Inflammatory macrophage (primary cell): Measurements from ENCODE around the gene FKBP14.

ENCODE experiments used
- DNase-seq, 2 donors: peaks; one replicate each; pipeline ENCODE4 v3.0.0-alpha.2; 2020 to 2022
- total RNA-seq, 18 experiments: gene quantifications; one replicate each; lab custom pipeline; 2026; ENCODE audit warnings: mixed read lengths in 6 of 18, inconsistent platforms in 2 of 18; lab: John Stamatoyannopoulos, UW

FKBP14 gene, protein sequence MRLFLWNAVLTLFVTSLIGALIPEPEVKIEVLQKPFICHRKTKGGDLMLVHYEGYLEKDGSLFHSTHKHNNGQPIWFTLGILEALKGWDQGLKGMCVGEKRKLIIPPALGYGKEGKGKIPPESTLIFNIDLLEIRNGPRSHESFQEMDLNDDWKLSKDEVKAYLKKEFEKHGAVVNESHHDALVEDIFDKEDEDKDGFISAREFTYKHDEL
- 3.4 to 16.3 (median 10.5) reads per million in 18 experiments for total RNA-seq

DNA sequence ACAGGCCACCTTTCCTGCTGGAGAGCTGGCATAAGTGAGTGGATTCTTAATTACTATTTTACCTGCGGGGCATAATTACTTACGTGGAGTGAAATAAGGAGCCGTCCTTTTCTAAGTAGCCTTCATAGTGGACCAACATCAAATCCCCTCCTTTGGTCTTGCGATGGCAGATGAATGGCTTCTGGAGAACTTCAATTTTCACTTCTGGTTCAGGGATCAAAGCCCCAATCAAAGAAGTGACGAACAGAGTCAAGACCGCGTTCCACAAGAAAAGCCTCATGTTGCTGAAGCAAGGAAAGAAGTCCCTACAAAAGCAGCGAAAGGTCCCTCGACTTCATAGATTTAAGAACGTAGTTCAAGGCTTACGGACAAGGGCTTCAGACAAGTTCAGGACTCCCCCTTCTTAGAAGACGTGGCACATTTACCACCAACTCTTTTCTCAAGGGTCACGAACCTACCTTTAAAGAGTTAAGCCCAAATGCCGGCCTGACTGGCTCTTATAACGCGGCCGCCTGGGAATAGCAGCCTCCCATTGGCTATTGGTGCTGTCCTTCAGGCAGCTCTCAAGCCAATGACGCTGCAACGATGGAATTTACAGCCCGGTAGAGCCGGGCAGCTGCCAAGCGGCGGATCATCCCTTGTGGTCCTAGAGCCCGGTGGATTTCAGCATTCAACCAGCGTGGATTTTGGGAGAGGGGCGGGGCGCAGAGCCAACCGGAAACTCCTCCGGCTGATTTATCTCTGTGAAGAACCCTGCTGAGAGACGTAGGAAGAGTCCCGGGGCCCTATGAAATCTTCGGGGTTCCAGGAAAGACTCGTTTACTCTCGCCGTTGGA is at the start of gene FKBP14:
Gene FKBP14, minus strand, starts transcription at position 474 of the 836 bp plus-strand sequence. Its CDS starts 194 bp downstream, at position 280.
- DNase-seq, result peak; percentile 99 to 100

DNA sequence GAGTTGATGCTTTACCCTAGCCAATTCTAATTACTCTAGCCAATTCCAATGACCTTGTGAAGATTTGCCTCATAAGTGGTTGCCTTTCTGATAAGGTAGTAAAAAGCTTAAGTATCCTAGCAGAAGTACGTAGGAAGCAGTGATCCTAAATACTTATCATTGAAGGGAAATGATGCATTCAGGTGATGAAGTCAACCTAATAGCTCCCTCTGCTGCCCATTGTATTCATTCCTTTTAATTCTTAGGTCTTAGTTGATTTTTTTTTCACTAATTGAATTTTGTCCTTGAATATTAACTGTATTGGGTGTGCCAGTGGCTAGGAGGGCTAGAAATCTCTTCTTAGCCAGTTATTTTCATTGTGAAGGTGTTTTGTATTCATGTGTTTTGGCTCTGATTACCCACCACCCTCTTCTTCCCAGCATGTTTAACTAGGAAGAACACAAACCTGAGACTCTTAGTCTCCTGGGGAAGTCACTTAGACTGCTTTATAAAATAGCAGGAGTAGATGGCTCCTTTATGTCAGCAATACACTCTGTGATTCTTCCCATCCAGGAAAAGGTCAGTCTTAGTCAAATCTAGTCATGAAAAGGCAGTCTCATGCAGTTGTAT is 48.0 kb upstream of the FKBP14 start:
- DNase-seq, result peak; percentile 11 to 15

DNA sequence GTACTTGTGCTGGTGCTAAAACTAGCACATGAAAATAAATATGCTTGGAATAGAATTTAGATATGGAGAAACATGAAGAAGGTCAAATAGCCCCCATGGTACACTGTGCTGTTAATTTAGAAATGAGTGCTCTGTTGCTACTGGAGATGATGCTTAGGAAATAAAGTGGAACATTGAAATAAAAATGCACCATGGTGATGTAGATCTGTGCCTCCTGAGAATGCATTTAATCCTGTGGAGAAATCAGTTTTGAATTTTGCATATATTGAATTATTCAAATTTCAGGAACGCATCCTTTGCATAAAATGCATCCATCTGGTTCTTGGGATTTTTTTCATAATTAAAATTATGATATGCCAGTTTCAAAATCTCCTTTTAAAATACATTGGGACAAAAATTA is 46.2 kb upstream of the FKBP14 start:
- DNase-seq, result no peak

DNA sequence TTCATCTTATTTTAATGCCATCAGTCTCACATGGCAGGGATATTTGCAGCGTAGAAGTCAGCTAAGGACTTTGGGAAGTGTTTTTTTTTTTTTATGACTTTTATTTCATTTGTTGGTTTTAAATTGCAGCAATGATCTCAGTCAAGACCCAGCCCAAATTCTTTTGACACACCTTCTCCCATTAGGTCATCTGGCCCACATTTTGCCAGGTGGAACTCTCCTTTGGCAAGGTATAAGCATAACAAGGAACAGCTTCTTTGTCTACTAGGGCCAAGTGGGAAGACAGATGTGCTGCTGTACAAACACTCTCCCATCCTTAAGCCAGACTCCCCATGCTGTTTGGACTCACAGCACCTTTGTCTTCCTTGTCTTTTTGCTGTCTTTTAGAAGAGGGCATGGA is 43.5 kb upstream of the FKBP14 start:
- no peak for DNase-seq

DNA sequence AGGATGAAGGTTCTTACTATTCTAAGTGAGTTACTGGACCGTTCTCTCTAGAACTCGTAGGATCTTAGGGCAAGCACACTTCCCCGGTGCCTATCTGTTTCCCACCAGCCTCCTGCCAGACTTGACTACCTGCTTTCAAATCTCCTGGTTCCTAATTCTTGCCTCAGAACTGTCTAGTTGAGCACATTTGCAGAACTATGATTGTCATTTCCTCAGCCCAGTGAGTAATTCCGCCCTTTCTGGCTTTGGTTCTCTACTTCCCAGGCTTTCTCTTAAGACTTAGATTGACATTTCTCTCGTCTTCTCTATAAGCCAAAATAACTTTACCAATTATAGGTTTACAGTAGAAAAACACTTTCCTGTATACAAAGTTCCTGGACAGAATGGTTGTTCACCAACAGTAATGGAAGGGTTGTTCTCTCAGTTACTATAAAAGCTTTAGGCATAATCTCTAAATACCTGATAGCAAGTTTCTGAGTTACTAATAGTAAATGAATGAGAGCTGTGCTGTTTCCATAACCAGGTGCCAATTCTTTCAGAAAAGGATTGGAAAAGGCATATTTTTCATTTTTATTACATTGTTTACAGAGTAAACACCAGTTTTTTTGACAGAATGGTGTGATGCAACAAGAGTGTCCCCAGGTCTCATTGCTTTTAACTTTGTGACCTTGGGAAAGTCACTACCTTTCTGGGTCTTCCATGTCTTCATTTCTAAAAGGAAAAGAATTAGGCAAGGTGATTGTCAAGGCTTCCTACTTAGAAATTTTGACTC is 42.8 kb upstream of the FKBP14 start:
- peak in 1 of 2 donors; percentile 46 for DNase-seq

DNA sequence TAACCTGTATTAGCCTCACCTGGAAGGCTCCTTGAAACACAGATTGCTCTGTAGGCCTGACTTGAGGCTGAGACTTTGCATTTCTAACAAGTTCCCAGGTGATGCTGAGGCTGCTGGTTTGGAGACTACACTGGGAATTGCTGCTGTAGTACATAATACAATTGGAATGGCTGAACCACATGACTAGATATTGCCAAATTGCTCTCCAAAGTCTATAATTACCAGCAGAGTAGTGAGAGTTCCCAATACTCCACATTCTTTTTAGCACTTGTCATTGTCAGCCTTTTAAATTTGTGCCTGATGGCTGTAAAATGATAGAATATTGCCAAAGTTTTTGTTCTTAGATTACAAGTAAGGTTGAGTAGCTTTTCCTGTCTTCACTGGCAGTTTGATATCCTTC is 41.6 kb upstream of the FKBP14 start:
- no peak for DNase-seq

DNA sequence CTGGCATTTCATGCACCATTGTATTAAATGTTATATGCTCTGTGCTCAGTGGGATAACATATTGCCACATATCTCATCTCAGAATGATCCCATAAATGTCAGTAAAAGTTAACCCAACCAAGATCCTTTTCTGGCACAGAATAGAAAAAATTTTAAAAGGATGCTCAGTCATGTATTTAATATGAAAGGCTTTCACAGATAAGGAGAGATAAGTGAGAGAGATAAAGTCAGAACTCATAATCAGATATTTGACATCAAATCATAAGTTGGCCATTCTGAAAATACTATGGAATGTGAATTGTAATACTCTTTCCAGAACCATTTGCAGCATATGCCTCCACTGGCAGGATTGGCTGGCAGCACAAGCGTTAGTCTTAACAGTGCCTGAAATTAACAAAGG is 40.2 kb upstream of the FKBP14 start:
- DNase-seq, result no peak

DNA sequence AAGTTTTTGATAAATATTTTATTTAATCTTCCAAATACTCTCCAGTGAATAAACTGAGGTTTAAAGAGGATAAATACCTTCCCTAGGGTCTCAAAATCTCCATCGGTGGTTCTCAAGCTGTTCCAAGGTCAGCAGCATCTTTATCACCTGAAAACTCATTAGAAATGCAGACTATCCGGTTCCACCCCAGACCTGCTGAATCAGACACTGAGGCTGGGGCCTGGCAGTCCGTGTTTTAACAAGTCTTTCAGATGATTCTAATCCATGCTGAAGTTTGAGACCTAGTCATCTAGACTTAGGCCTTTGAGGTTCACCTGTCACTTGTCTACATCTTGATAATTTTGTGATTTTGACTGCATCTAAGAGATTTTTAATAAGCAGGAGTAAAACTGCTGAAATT is 39.2 kb upstream of the FKBP14 start:
- DNase-seq, result no peak

DNA sequence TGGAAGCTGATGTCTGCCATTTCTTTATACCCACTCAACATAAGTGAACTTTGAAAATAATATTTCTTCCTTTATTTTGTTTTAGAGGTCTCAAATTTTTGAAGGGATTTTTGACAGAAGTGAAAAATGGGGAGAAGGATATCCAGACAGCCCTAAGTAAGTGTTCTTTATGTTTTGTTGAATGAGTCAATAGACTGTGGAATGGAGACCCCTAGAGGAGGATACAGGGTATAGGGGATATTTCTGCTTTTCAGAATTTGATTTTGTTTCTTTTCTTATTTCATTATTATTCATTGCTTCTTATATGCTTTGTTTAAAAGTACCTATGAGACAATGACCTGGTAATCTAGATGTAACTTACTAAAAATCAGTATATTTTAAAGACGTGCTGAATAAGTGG is 36.1 kb upstream of the FKBP14 start:
- peak in 1 of 2 donors; percentile 19 for DNase-seq

DNA sequence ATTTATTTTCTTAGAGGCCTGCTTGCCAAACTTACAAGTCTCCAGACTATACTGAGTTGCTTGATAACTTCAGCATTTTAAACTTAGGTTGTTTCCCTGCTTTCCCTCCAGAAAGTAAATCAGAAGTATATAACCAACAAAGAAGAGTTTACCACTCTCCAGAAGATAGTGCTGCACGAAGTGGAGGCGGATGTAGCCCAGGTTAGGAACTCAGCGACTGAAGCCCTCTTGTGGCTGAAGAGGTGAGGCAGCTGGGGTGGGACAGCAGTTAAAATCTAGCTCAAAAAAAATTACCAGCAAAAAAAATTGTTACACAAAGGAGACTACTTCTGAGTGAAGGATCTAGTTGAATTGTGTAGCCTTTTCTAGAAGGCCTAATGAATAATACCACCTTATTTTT is 35.3 kb upstream of the FKBP14 start:
- DNase-seq, result peak; percentile 11 to 12

DNA sequence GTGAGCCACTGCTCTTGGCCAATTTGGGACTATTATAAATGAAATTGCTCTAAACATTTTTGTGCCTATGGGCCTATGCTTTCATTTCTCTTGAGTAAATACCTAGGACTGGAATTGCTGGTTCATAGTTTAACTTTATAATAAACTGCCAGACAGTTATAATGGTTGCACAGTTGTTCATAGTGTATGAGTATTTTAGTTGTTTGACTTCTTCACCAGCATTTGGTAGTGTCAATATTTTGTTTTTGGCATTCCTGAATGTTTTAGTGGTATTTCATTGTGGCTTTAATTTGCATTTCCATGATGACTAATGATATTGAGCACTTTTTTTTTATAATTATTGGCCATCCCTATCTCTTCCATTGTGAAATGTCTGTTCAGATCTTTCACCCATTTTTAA is 31.2 kb upstream of the FKBP14 start:
- DNase-seq, result no peak

DNA sequence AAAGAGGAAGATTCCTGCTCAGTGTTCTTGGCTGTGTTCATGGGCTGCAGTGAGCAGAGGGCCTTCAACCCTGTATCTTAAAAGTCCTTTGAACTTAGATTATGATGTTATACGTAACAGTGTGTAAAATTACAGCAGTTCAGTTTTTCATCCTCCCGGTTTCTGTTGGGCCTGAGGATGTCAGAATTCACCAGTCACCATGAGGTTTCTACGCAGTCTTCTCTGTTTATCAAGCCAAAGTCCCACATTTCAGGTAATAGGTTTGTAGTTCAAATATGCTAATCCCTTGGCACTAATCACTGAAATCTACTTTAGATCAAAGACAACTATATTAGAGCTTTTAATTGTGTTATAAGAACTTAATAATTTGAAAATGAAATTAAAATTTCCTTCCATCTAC is 26.6 kb upstream of the FKBP14 start:
- DNase-seq, result no peak

DNA sequence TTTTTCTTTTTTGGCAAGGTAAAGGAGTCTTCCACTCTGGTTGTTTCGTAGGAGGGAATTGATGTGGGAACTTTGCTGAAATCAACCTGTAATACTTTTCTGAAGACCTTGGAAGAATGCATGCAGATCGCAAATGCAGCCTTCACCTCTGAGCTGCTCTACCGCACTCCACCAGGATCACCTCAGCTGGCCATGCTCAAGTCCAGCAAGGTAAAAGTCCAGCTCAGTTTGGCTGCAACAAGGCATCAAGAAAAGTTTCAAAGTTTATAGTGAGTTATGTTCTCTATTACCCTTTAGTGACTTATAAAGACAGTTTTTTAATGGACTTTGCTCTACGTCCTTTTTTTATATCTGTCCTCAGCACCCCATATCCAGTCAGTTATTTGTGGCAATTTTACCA is 22.7 kb upstream of the FKBP14 start:
- no peak for DNase-seq

DNA sequence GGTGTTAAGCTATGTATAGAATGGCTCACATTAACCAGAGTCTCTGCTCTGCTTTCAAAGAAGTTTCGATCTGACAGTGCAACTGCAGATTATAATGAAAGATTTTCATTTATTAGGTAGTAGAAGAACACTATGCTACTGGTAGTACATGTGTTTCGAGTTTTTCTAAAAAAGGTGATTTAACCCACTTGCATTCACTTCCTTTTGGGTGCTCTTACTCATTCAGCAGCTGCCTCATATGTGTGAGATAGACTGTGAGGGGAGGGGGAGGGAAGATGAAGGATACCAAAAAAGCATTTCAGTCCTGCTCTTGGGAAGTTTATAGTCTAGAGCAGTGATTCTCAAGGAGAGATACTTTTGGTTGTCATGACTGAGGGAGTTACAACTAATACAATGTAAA is 22.1 kb upstream of the FKBP14 start:
- DNase-seq, result no peak

DNA sequence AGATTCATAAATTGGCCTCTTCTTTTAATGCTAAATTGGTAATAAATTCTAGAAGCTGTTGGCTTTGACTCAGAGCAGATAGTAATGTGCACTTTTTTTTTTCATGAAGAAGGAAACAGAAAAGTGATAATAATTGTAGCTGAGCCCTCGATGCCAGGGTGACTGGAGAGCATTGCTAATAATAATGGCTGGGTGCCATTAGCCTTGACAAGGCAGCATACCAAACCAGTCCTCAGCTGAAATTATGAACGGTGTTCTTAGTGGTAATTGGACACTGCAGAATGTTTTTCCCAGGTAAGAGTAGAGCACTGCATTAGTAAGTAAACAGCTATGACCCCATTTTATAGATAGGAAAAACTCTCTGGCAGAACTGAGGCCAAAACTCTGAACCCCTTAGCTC is 20.6 kb upstream of the FKBP14 start:
- no peak for DNase-seq

DNA sequence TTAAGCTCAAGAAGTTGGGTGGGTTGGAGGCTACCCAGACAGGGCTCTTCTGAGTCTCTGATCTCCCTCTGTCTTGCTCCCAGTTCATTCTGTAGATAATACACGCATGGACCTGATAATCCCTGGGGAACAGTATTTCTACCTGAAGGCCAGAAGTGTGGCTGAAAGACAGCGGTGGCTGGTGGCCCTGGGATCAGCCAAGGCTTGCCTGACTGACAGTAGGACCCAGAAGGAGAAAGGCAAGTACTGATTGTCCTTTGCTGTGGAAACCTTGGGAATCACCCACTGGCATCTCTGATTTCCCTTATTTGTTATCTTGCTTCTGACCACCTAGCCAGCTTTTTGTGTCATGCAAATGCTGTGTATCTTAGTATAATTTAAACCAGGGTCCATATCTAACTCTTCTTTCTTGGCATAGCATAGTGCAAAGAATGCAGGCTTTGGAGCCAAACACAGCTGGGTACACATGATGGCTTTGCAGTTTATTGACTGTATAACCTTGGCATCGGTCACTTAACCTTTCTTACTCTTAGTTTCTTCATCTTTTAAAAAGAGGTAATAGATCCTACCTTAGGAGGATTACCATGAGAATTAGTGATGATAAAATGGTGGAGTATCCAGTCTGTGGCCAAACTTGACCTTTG is 19.7 kb upstream of the FKBP14 start:
- DNase-seq, result no peak

DNA sequence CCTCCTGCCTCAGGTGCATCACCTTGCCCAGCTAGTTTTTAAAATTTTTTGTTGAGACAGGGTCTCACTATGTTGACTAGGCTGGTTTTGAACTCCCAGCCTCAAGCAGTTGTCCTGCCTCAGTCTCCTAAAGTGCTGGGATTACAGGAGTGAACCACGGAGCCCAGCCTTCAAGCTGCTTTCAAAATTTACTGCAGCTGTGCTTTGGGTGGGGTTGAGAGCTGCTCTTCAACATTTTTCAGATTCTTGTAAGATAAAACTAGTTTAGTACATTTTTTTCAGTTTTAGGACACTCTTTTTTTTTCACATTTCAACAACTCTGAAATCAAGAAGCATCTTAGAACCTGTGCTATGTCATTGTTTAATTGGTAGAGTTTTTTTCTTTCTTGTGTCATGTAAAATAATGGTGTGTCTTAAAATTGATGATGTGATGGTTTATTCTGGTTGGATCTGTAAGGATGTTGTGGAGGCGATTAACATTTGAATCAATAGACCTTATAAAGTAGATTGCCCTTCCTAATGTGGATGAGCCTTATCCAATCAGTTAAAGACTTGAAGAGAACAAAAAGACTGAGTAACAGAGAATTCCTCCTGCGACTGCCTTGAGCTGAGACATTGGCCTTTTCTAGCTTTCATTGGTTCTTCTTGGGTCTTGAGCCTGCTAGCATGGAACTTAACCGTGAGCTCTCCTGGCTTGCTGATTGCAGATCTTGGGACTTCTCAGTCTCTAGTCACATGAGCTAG is 15.2 kb upstream of the FKBP14 start:
- DNase-seq, result peak in 1 of 2 donors; percentile 26

DNA sequence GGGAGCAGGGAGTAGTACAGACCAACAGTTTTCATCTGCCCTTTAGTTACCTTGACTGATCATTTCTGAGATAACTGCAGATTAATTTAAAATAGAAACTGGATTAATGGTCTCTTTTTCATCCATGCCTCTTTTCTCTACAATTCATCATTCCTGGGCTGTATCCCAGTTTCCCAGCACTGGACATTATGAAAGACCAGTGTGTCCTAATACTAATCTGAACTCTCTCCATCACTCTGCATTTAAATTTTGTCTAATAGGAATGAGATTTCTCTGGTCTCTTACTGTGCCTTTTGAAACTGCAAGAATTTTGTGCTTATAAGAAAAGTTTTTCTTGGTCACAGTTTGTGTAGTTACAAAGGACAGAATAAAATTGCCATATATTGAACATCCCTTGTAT is 14.4 kb upstream of the FKBP14 start:
- DNase-seq, result no peak

DNA sequence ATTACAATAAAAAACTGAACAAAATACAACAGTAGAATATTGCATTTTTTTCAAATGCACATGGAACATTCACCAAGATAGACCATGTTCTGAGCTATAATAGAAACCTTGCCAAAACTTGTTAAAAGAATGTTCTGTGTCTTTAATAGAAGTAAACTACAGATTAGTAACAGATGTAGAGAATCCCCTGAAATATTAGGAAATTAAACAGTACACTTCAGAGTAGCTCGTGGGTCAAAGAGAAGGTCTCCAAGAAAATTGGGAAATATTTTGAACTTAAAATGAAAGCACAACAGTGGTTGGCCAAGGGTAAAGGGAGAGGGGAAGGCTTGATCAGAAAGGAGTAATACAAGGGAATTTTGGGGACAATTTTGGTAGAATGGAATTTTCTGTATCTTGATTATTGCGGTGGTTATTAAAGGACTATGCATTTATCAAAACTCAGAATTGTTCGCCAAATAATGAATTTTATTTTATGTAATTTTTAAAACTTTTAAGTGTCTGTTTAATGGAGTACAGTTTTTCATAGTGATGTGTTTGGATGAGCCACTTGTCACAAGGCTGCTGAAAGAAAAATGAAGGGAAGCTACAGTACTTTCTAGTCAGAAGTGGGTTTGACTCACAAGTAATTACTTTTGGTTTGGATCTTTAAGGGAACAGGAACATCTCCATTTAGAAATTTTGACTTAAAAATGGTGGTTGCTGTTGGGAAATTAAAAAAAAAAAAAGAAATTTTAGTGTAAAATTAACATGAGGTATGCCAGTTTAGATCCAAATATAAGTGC is 11.9 kb upstream of the FKBP14 start:
- no peak for DNase-seq

DNA sequence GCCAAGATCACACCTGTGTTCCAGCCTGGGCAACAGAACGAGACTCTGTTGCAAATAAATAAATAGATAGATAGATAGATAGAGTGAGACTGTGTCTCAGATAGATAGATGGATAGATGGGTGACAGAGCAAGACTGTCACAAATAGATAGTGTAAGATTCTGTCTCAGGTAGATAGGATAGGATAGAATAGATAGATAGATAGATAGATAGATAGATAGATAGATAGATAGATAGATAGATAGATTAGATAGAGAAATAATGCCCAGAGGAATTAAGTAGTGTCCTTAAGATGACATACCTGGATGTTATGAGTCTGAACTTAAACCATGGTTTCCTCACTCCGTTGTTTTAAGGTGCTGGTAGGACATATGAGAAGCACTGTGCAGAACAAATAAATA is 9.7 kb upstream of the FKBP14 start:
- DNase-seq, result no peak

DNA sequence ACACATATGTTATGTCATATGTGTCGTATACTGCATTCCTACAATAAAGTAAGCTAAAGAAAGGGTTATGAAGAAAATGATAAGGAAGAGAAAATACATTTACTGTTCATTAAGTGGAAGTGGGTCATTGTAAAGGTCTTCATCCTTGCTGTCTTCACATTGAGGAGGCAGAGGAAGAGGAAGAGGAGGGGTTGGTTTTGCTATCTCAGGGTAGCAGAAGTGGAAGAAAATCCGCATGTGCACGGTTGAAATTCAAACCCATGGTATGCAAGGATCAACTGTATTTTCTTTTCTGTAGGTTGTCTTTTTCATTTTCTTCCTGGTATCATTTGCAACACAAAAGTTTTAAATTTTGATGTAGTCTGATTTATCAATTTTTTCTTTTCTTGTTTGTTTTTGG is 8.0 kb upstream of the FKBP14 start:
- no peak for DNase-seq
